ENCODE measurements around the gene ZNF287. TPM values are rescaled to one million over a fixed set of nuclear protein-coding genes. Genes with fewer than 3 reads are reported as not detected.

Gene ZNF287
- total RNA-seq (2014; rRNA removed; shearing (Covaris generic)) (4.5 and 8.5 TPM in 2 replicates), total RNA-seq (2022) (7.0 and 9.1 TPM in 2 replicates), Bru-seq, nascent RNA (percentile 55 among the genes with signal in this experiment), BruChase-seq, experiment 1, labeled RNA remaining after a 6-hour chase (percentile 37 among the genes with signal in this experiment), BruChase-seq, experiment 2, labeled RNA remaining after a 2-hour chase (percentile 41 among the genes with signal in this experiment)
- long read RNA-seq, transcript ZNF287-202 (6 exons, 3,208 nt) = major isoform, 12 of 22 reads
- long read RNA-seq, partial matches to known transcripts = 6 of 22 reads
- long read RNA-seq, other reads (novel, unspliced or antisense) = 4 of 22 reads

DNA sequence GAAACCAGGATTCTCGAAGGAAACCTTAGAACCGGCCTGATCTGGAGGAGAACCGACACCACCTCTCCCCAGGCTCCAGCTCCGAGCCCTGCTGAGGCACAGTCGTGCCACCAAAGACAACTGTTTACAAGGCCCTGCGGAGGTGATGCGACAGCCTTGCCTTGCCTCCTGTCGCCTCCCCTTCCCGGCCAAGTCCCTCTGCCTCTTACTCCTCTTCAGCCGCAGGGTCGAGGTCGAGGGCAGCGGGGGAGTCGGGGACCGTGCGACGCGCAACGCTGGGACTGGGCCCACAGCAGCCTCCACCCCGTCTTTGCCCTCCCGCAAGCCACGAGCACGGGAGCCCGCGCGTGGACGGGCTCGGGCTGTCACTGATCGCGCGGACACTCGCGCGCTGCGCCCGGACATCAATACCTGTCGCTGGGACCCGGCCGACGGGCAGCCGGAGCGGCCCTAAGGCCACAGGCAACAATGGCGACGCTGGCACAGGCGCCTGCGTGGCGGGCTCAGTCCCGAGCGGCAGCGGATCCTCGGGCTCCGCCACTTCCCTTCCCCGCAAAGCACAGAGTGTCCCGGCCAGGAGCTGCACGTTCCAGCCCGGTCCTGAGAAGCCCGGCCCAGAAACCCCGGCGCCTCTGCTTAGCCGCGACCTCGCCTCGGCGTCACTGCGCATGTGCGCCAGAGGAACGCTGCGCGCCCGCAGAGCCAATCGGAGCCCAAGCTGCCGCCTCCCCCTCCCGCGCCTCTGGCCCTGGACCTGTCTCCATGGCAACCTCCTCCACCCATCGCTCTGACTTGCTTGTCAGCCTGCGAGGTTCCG is at the start of gene ZNF287:
Gene ZNF287, minus strand, starts transcription at position 664 of the 817 bp plus-strand sequence. CDS start 1,473 bp downstream, outside the sequence.
- Histone ChIP-seq H2AFZ (ENCODE audit: low read length) (peak within 1 kb of the TSS; percentile 78), H4K20me1 (ENCODE audit: insufficient read depth, low read length) (no peaks in the 10 kb centered on the region), H3K27ac (ENCODE audit: low read depth, low read length, poor library complexity, severe bottlenecking) (no peak within 1 kb of the TSS), H3K4me2 (ENCODE audit: low read length) (peak within 1 kb of the TSS; percentile 65), H3K9me2 (ENCODE audit: insufficient read depth, low read length) (no peaks in the 10 kb centered on the region), H3K9me3 (ENCODE audit: low read length) (no peaks in the 10 kb centered on the region), H3K4me3 (ENCODE audit: low read depth, low read length, poor library complexity, severe bottlenecking) (peak within 1 kb of the TSS; percentile 70), H3K79me2 (ENCODE audit: insufficient read depth, low read depth, low read length) (no peaks in the 10 kb centered on the region), H3K4me1 (ENCODE audit: insufficient read depth, low read length, poor library complexity, severe bottlenecking) (peaks cover 8% of the 10 kb centered on the region), H3K36me3 (ENCODE audit: insufficient read depth, low read length) (peaks cover 4% of the 10 kb centered on the region)
- CTCF ChIA-PET (ENCODE audit: unreplicated experiment) = no interaction called here
- POLR2A ChIA-PET = interaction anchor here (1.0 kb wide), 1 partner anchor 496 kb away, joined by 3 read pairs; no protein-coding TSS in a partner anchor
- no peak for TF ChIP-seq EZH2phosphoT487 (IDR thresholded peaks at IDR 0.05; ENCODE audit: borderline replicate concordance, low read depth, low read length)
- TF ChIP-seq, protein P1, sequence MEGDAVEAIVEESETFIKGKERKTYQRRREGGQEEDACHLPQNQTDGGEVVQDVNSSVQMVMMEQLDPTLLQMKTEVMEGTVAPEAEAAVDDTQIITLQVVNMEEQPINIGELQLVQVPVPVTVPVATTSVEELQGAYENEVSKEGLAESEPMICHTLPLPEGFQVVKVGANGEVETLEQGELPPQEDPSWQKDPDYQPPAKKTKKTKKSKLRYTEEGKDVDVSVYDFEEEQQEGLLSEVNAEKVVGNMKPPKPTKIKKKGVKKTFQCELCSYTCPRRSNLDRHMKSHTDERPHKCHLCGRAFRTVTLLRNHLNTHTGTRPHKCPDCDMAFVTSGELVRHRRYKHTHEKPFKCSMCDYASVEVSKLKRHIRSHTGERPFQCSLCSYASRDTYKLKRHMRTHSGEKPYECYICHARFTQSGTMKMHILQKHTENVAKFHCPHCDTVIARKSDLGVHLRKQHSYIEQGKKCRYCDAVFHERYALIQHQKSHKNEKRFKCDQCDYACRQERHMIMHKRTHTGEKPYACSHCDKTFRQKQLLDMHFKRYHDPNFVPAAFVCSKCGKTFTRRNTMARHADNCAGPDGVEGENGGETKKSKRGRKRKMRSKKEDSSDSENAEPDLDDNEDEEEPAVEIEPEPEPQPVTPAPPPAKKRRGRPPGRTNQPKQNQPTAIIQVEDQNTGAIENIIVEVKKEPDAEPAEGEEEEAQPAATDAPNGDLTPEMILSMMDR (conservative IDR thresholded peaks at IDR 0.05; ENCODE audit: low read length) = no peak
- DNase-seq (ENCODE audit: low spot score) = peak; percentile 89
- intact Hi-C loops (cut with micrococcal nuclease; ENCODE audit: unreplicated experiment) = no loop called here
- BruUV-seq (replicated peaks) = no TSS peak

- intact Hi-C loops (cut with micrococcal nuclease; ENCODE audit: unreplicated experiment) = no loop called here
- H2AFZ ChIP-seq (ENCODE audit: low read length) = no peak overlapping the region
- peaks cover 37% of the 10 kb centered on the region; the same call in 1 of the 2 replicates for H3K9me3 ChIP-seq (ENCODE audit: low read length)
- DNase-seq (ENCODE audit: low spot score) = no peak
- no peaks in the 10 kb centered on the region for H3K36me3 ChIP-seq (ENCODE audit: insufficient read depth, low read length)
- BruUV-seq (replicated peaks) = no TSS peak
- H4K20me1 ChIP-seq (ENCODE audit: insufficient read depth, low read length) = no peaks in the 10 kb centered on the region
- H3K4me1 ChIP-seq (ENCODE audit: insufficient read depth, low read length, poor library complexity, severe bottlenecking) = no peaks in the 10 kb centered on the region
- no peak overlapping the region for H3K4me2 ChIP-seq (ENCODE audit: low read length)
- no peaks in the 10 kb centered on the region for H3K79me2 ChIP-seq (ENCODE audit: insufficient read depth, low read depth, low read length)
- POLR2A ChIA-PET = no interaction called here
- no peak overlapping the region for H3K27ac ChIP-seq (ENCODE audit: low read depth, low read length, poor library complexity, severe bottlenecking)
- CTCF ChIA-PET (ENCODE audit: unreplicated experiment) = no interaction called here
- no peak overlapping the region for H3K4me3 ChIP-seq (ENCODE audit: low read depth, low read length, poor library complexity, severe bottlenecking)
- TF ChIP-seq EZH2phosphoT487 (IDR thresholded peaks at IDR 0.05; ENCODE audit: borderline replicate concordance, low read depth, low read length) = no peak
- TF ChIP-seq, protein P1 (conservative IDR thresholded peaks at IDR 0.05; ENCODE audit: low read length) = no peak
- H3K9me2 ChIP-seq (ENCODE audit: insufficient read depth, low read length) = no peaks in the 10 kb centered on the region
These were observed 48.6 kb upstream of the ZNF287 start for GRCh38 chr17:16617481-16618060.
